ENCODE results near the gene CFAP299. TPM values are rescaled to one million over a fixed set of nuclear protein-coding genes. Genes with fewer than 3 reads are reported as not detected.

The CFAP299 gene
- total and polyA plus RNA-seq, 9 of the 15 experiments (the other 6 are each of a cell fraction or from before 2014, with no cell fraction given), result 0.09 to 3.0 (median 0.76) TPM

GRCh38 chr4:80538276-80538926 lies 202.9 kb downstream of the CFAP299 start (continued):
- TF ChIP-seq, protein P1, sequence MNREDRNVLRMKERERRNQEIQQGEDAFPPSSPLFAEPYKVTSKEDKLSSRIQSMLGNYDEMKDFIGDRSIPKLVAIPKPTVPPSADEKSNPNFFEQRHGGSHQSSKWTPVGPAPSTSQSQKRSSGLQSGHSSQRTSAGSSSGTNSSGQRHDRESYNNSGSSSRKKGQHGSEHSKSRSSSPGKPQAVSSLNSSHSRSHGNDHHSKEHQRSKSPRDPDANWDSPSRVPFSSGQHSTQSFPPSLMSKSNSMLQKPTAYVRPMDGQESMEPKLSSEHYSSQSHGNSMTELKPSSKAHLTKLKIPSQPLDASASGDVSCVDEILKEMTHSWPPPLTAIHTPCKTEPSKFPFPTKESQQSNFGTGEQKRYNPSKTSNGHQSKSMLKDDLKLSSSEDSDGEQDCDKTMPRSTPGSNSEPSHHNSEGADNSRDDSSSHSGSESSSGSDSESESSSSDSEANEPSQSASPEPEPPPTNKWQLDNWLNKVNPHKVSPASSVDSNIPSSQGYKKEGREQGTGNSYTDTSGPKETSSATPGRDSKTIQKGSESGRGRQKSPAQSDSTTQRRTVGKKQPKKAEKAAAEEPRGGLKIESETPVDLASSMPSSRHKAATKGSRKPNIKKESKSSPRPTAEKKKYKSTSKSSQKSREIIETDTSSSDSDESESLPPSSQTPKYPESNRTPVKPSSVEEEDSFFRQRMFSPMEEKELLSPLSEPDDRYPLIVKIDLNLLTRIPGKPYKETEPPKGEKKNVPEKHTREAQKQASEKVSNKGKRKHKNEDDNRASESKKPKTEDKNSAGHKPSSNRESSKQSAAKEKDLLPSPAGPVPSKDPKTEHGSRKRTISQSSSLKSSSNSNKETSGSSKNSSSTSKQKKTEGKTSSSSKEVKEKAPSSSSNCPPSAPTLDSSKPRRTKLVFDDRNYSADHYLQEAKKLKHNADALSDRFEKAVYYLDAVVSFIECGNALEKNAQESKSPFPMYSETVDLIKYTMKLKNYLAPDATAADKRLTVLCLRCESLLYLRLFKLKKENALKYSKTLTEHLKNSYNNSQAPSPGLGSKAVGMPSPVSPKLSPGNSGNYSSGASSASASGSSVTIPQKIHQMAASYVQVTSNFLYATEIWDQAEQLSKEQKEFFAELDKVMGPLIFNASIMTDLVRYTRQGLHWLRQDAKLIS (CRISPR knock-in tag; IDR thresholded peaks at IDR 0.05), result no peak
- no peak for TF ChIP-seq ZC3H4 (CRISPR knock-in tag; IDR thresholded peaks at IDR 0.05; ENCODE audit: borderline replicate concordance)
- TF ChIP-seq BCOR (IDR thresholded peaks at IDR 0.05), result no peak
- TF ChIP-seq, protein P2, sequence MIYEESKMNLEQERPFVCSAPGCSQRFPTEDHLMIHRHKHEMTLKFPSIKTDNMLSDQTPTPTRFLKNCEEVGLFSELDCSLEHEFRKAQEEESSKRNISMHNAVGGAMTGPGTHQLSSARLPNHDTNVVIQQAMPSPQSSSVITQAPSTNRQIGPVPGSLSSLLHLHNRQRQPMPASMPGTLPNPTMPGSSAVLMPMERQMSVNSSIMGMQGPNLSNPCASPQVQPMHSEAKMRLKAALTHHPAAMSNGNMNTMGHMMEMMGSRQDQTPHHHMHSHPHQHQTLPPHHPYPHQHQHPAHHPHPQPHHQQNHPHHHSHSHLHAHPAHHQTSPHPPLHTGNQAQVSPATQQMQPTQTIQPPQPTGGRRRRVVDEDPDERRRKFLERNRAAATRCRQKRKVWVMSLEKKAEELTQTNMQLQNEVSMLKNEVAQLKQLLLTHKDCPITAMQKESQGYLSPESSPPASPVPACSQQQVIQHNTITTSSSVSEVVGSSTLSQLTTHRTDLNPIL (CRISPR knock-in tag; IDR thresholded peaks at IDR 0.05), result no peak
- no peak for TF ChIP-seq ZNF41 (CRISPR knock-in tag; conservative IDR thresholded peaks at IDR 0.05)

DNA sequence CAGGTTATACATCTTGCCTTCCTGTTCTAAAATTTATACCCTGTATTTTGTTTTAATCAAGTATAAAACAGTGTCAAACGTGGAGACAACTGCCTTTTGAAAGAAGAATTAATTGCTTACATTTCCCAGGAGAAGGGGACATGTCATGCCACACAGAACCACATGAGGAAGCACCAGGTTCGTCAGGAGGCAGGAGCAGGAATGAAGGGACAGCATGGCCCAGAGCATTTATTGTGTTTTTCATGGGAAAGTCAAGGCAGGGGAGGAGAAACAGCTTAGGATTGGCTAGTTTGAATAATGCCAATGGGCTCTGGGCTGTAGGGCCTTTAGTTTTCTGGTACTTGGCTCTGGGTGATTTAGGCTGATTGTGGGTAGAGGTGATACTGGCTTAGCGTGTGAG lies 203.7 kb downstream of the CFAP299 start:
- intact Hi-C loops (cut with micrococcal nuclease) (no loop called here), in situ Hi-C loops (cut with MboI) (no loop called here)
- no peak for FAIRE-seq
- 5% methylated on average over 3 of the region's 3 CpGs for WGBS (ENCODE audit: insufficient coverage, low coverage, missing lambda C conversion rate)
- Histone ChIP-seq H3K36me3 (ENCODE audit: control insufficient read depth, insufficient read depth, low read length) (no peaks in the 10 kb centered on the region), H3K9me3 (replicated peaks; ENCODE audit: control insufficient read depth, insufficient read depth, low read depth, low read length) (no peaks in the 10 kb centered on the region), H3K4me2 (ENCODE audit: insufficient read depth, low read length) (no peak overlapping the region), H3K4me1 (replicated peaks in 1 of 2; ENCODE audit: control insufficient read depth in 2 of 2, insufficient read depth in 2 of 2, low read length in 2 of 2) (no peaks in the 10 kb centered on the region), H3K79me2 (ENCODE audit: control insufficient read depth, insufficient read depth, low read length) (no peaks in the 10 kb centered on the region), H3K9me1 (ENCODE audit: control insufficient read depth, insufficient read depth, low read length) (no peaks in the 10 kb centered on the region), H4K20me1 (replicated peaks; ENCODE audit: control insufficient read depth, insufficient read depth, low read length) (no peaks in the 10 kb centered on the region), H3K27me3 (ENCODE audit: control insufficient read depth in 2 of 2, insufficient read depth in 2 of 2, low read length in 2 of 2) (no peaks in the 10 kb centered on the region), H2AFZ (ENCODE audit: low read depth, low read length) (no peak overlapping the region), H3K4me3 (no peak overlapping the region), H3K27ac (ENCODE audit: extremely low read depth, low read depth, low read length) (no peak overlapping the region), H3K9ac (ENCODE audit: insufficient read depth in 1 of 2, low read depth in 2 of 2, low read length in 2 of 2) (no peak overlapping the region)
- BruUV-seq (replicated peaks), result no TSS peak
- TF ChIP-seq, protein P3, sequence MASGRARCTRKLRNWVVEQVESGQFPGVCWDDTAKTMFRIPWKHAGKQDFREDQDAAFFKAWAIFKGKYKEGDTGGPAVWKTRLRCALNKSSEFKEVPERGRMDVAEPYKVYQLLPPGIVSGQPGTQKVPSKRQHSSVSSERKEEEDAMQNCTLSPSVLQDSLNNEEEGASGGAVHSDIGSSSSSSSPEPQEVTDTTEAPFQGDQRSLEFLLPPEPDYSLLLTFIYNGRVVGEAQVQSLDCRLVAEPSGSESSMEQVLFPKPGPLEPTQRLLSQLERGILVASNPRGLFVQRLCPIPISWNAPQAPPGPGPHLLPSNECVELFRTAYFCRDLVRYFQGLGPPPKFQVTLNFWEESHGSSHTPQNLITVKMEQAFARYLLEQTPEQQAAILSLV (tag; IDR thresholded peaks at IDR 0.05), result no peak
- TF ChIP-seq, protein P4, sequence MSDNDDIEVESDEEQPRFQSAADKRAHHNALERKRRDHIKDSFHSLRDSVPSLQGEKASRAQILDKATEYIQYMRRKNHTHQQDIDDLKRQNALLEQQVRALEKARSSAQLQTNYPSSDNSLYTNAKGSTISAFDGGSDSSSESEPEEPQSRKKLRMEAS (CRISPR knock-in tag; IDR thresholded peaks at IDR 0.05), result no peak
- TF ChIP-seq KLF16 (IDR thresholded peaks at IDR 0.05) (no peak), SFPQ (IDR thresholded peaks at IDR 0.05; ENCODE audit: low read depth, low read length) (no peak), SAP30 (IDR thresholded peaks at IDR 0.05; ENCODE audit: borderline replicate concordance, insufficient read depth, low read depth, low read length, poor library complexity, severe bottlenecking) (no peak)
- ATAC-seq, result no peak
- POLR2A ChIA-PET, result no interaction called here
- DNase-seq (ENCODE audit: extremely low read depth in 1 of 4, low spot score in 3 of 4), result no peak
- CTCF ChIA-PET (ENCODE audit: low intra/inter-chr PET ratio), result no interaction called here

All from K562 (cell line).